ENCODE data around the gene GPHA2. TPM values are rescaled to one million over a fixed set of nuclear protein-coding genes. Genes with fewer than 3 reads are reported as not detected.

GPHA2 gene
- total RNA-seq, 1 donor from 2014 or later, result not detected

DNA sequence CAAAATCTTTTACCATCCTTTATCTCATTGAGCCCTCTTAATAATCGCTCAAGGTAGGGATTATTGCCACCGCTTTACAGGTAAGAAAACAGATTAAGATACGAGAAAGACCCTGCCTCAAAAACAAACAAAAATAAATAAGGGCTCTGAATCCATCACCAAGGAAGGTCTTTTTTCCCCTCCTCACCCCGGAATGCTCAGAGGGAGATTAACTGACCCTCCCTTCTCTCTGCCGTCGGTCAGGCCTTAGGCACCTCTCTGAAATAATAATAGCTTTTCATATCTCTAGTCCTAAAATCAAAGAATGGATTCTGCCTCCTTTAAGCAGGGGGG, 18.1 kb downstream of the GPHA2 start:
- Mint-ChIP-seq H3K4me3 (peak overlapping the region; percentile 93), H3K27ac (peak overlapping the region; percentile 95), H3K9me3 (no peaks in the 10 kb centered on the region), H3K4me1 (peaks cover 24% of the 10 kb centered on the region), H3K36me3 (peaks cover 4% of the 10 kb centered on the region), H3K27me3 (ENCODE audit: insufficient read depth, low read depth) (no peaks in the 10 kb centered on the region)
- Histone ChIP-seq H3K4me2 (peak overlapping the region; percentile 96), H3K36me3 (no peaks in the 10 kb centered on the region), H3K9me3 (ENCODE audit: low read depth) (no peaks in the 10 kb centered on the region), H3K79me2 (ENCODE audit: low read depth) (peaks cover 7% of the 10 kb centered on the region), H3K4me3 (peak overlapping the region; percentile 90), H4K20me1 (ENCODE audit: low read depth) (peaks cover 4% of the 10 kb centered on the region), H3K4me1 (peaks cover 17% of the 10 kb centered on the region), H3F3A (ENCODE audit: low read depth) (peaks cover 16% of the 10 kb centered on the region), H2AFZ (replicated peaks) (peak overlapping the region; percentile 80), H3K27ac (peak overlapping the region; percentile 75), H3K27me3 (no peaks in the 10 kb centered on the region), H3K9ac (peak overlapping the region; percentile 76)
- peak; percentile 36 for DNase-seq (ENCODE audit: low spot score)
- no peak for TF ChIP-seq EZH2phosphoT487 (IDR thresholded peaks at IDR 0.05)
- no peak for TF ChIP-seq EZH2 (IDR thresholded peaks at IDR 0.05)
- TF ChIP-seq, protein P1, sequence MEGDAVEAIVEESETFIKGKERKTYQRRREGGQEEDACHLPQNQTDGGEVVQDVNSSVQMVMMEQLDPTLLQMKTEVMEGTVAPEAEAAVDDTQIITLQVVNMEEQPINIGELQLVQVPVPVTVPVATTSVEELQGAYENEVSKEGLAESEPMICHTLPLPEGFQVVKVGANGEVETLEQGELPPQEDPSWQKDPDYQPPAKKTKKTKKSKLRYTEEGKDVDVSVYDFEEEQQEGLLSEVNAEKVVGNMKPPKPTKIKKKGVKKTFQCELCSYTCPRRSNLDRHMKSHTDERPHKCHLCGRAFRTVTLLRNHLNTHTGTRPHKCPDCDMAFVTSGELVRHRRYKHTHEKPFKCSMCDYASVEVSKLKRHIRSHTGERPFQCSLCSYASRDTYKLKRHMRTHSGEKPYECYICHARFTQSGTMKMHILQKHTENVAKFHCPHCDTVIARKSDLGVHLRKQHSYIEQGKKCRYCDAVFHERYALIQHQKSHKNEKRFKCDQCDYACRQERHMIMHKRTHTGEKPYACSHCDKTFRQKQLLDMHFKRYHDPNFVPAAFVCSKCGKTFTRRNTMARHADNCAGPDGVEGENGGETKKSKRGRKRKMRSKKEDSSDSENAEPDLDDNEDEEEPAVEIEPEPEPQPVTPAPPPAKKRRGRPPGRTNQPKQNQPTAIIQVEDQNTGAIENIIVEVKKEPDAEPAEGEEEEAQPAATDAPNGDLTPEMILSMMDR (IDR thresholded peaks at IDR 0.05), result no peak

DNA sequence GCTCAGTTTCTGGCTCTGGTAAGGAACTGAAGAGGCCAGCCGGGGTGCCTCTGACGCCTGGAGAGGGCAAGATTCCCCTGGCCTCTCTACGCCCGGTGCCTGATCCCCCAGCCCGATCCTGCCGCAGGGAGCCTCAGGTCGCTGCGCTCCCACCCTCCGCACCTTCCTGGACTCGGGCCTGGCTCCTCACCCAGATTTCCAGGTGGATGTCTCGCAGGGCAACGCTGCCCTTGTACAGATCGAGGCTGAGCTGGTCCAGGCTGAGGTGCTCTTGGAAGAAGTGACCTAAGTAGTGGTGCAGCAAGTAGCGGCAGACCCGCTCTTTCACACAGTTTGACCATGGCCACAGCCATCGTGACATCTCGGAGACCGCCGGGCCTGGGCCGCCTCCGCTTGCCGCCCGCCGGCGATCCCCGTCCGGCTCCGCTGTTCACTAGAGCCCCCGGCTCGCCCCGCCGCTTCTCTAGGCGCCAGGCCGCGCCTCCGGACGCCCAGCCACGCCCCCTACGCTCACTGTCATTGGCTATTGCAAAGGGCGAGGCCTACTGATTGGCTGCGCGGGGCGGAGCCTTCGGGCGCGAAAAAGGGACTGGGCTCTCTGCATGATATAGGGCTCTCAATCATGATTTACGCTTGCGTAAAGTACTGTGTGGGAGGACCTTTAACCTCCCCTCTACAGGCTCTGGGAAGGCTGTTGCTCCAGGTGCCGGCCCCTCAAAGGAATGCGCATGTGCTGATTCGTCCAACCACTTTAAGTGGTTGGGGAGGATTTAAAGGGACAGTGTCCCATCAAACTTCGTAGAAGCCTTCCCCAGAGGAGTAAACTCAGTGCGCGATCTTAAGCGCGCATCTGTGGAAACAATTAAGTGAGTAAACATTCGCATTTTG, 18.7 kb downstream of the GPHA2 start, which contains the start of gene ATG2A:
Gene ATG2A (minus strand): TSS at position 435 of the 888 bp plus-strand sequence. CDS start 74 bp downstream, at position 361.
- Mint-ChIP-seq H3K27ac (peak within 1 kb of the TSS; percentile 95), H3K36me3 (peaks cover 4% of the 10 kb centered on the region), H3K9me3 (no peaks in the 10 kb centered on the region), H3K27me3 (ENCODE audit: insufficient read depth, low read depth) (no peaks in the 10 kb centered on the region), H3K4me1 (peaks cover 24% of the 10 kb centered on the region), H3K4me3 (peak within 1 kb of the TSS; percentile 93)
- no peaks in the 10 kb centered on the region for H3K9me3 ChIP-seq (ENCODE audit: low read depth)
- peak within 1 kb of the TSS; percentile 98 for H3K9ac ChIP-seq
- DNase-seq (ENCODE audit: low spot score), result peak; percentile 99
- H3K27ac ChIP-seq, result peak within 1 kb of the TSS; percentile 75
- no peaks in the 10 kb centered on the region for H3K27me3 ChIP-seq
- H3F3A ChIP-seq (ENCODE audit: low read depth), result peaks cover 16% of the 10 kb centered on the region
- peaks cover 4% of the 10 kb centered on the region for H4K20me1 ChIP-seq (ENCODE audit: low read depth)
- peaks cover 7% of the 10 kb centered on the region for H3K79me2 ChIP-seq (ENCODE audit: low read depth)
- peak within 1 kb of the TSS; percentile 96 for H3K4me2 ChIP-seq
- H2AFZ ChIP-seq (replicated peaks), result peak within 1 kb of the TSS; percentile 80
- peaks cover 17% of the 10 kb centered on the region for H3K4me1 ChIP-seq
- TF ChIP-seq EZH2 (IDR thresholded peaks at IDR 0.05) (no peak), EZH2phosphoT487 (IDR thresholded peaks at IDR 0.05) (no peak)
- TF ChIP-seq, protein P1 (IDR thresholded peaks at IDR 0.05), result no peak
- peak within 1 kb of the TSS; percentile 90 for H3K4me3 ChIP-seq
- H3K36me3 ChIP-seq, result no peaks in the 10 kb centered on the region

DNA sequence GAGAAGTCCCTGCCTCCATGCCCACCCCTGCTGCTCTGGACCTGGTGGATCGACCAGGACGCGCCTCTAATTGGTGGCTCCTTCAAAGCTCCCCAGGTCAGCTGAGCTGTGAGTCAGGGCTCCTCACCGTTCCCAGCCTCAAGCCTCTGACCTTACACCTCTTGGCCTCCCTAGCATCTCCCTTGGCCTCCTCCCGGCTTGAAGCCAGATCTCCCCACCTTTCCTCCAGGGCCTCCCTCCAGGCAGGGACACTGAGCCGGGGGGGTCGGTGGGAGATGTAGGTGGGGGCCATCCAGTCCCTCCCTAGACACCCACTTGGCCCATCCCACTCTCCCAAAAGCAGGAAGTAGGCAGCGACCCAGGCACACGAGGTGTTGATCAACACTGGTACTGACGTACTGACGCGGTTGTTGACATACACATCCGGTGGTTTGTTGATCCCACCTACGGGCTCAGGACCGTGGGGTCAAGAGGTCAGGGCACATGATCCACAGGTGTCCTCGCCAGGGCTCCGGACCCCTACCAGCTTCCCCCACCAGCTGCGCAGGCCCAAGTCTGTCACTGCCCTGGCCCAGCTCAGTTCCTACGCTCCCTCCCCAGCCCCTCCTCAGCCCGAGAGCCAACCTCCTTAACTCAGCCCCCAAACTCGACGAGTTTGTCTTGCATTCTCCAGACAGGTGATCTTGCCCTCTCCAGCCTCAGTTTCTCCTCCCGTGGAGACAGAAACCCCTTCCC, 19.5 kb downstream of the GPHA2 start:
- Histone ChIP-seq H3K4me2 (peak overlapping the region; percentile 93), H3F3A (ENCODE audit: low read depth) (peaks cover 16% of the 10 kb centered on the region), H4K20me1 (ENCODE audit: low read depth) (peaks cover 4% of the 10 kb centered on the region), H3K79me2 (ENCODE audit: low read depth) (peaks cover 7% of the 10 kb centered on the region), H3K4me3 (peak overlapping the region; percentile 90), H3K9me3 (ENCODE audit: low read depth) (no peaks in the 10 kb centered on the region), H2AFZ (replicated peaks) (no peak overlapping the region), H3K36me3 (no peaks in the 10 kb centered on the region), H3K4me1 (peaks cover 17% of the 10 kb centered on the region), H3K9ac (peak overlapping the region; percentile 98), H3K27me3 (no peaks in the 10 kb centered on the region), H3K27ac (no peak overlapping the region)
- TF ChIP-seq, protein P1 (IDR thresholded peaks at IDR 0.05), result no peak
- TF ChIP-seq EZH2phosphoT487 (IDR thresholded peaks at IDR 0.05) (no peak), EZH2 (IDR thresholded peaks at IDR 0.05) (no peak)
- Mint-ChIP-seq H3K4me1 (peaks cover 24% of the 10 kb centered on the region), H3K4me3 (peak overlapping the region; percentile 93), H3K9me3 (no peaks in the 10 kb centered on the region), H3K27ac (peak overlapping the region; percentile 69), H3K36me3 (peaks cover 4% of the 10 kb centered on the region), H3K27me3 (ENCODE audit: insufficient read depth, low read depth) (no peaks in the 10 kb centered on the region)
- DNase-seq (ENCODE audit: low spot score), result peak; percentile 47

Data from neural progenitor cell (in vitro differentiated cells).